Hepatocyte (in vitro differentiated cells): Measurements from ENCODE around the gene ZBTB20. TPM values are rescaled to one million over a fixed set of nuclear protein-coding genes. Genes with fewer than 3 reads are reported as not detected.

ENCODE experiments used
- DNase-seq: peaks from one replicate; pipeline ENCODE4 v3.0.0-alpha.2; 2016; ENCODE audit warnings: low spot score
- H2AFZ ChIP-seq: fragments of 200-600 bp; sonication (generic); 2 replicates; pipeline ENCODE4 v1.6.0; 2016; ENCODE audit warnings: antibody characterized with exemption, mild to moderate bottlenecking
- H3K27ac ChIP-seq: fragments of 200-600 bp; sonication (generic); 2 replicates; pipeline ENCODE4 v1.5.1; 2016; ENCODE audit warnings: mild to moderate bottlenecking
- H3K27me3 ChIP-seq: fragments of 200-600 bp; sonication (generic); 2 replicates; pipeline ENCODE4 v1.6.1; 2016
- H3K36me3 ChIP-seq: fragments of 200-600 bp; sonication (generic); replicated peaks from 2 replicates; pipeline ENCODE4 v1.5.1; 2016; ENCODE audit warnings: low read depth; ENCODE audit not compliant: insufficient read depth
- H3K4me1 ChIP-seq: fragments of 200-600 bp; sonication (generic); 2 replicates; pipeline ENCODE4 v1.5.1; 2016; ENCODE audit warnings: mild to moderate bottlenecking, moderate library complexity; ENCODE audit not compliant: insufficient read depth
- H3K4me2 ChIP-seq: fragments of 200-600 bp; sonication (generic); 2 replicates; pipeline ENCODE4 v1.6.0; 2016
- H3K4me3 ChIP-seq: fragments of 200-600 bp; sonication (generic); 2 replicates; pipeline ENCODE4 v1.5.1; 2016; ENCODE audit warnings: mild to moderate bottlenecking
- H3K79me2 ChIP-seq: fragments of 200-600 bp; sonication (generic); 2 replicates; pipeline ENCODE4 v1.6.0; 2017; ENCODE audit warnings: mild to moderate bottlenecking
- H3K9me2 ChIP-seq: fragments of 200-600 bp; sonication (generic); replicated peaks from 2 replicates; pipeline ENCODE4 v1.6.0; 2017; ENCODE audit warnings: mild to moderate bottlenecking; ENCODE audit not compliant: insufficient read depth
- H3K9me3 ChIP-seq: fragments of 200-600 bp; sonication (generic); 2 replicates; pipeline ENCODE4 v1.5.1; 2016; ENCODE audit warnings: low read depth, mild to moderate bottlenecking
- H4K20me1 ChIP-seq: fragments of 200-600 bp; sonication (generic); 2 replicates; pipeline ENCODE4 v1.6.0; 2016; ENCODE audit warnings: mild to moderate bottlenecking; ENCODE audit not compliant: insufficient read depth, poor library complexity, severe bottlenecking
- EZH2 ChIP-seq: fragments of 200-600 bp; sonication (generic); IDR thresholded peaks from 2 replicates; pipeline ENCODE4 v1.6.1; 2016; ENCODE audit warnings: antibody characterized with exemption, mild to moderate bottlenecking, borderline replicate concordance
- EZH2phosphoT487 ChIP-seq: fragments of 200-600 bp; sonication (generic); IDR thresholded peaks from one replicate; pipeline ENCODE4 v1.6.1; 2018; ENCODE audit warnings: antibody characterized with exemption, mild to moderate bottlenecking, low read depth, moderate library complexity; ENCODE audit not compliant: unreplicated experiment, severe bottlenecking
- WGBS: methylation state at CpG from one replicate; pipeline ENCODE4 v1.1.6; 2016; ENCODE audit warnings: low lambda C conversion rate; ENCODE audit errors: missing lambda C conversion rate; 5-methylcytosine and 5-hydroxymethylcytosine counted together
- polyA plus RNA-seq: library from polyadenylated mRNA; unstranded; fragments of >200 nt; fragmentation: Nextera tagmentation; extraction: Ambion mirVana; gene quantifications from 2 replicates; pipeline ENCODE4 v1.2.1, GENCODE V29; 2016
- total RNA-seq: library from RNA; depleted of rRNA; stranded (reverse); fragments of >200 nt; gene quantifications from 2 replicates; pipeline ENCODE4 v1.2.3, GENCODE V29; 2014
- TF ChIP-seq, protein P1 (sequence below): fragments of 200-600 bp; sonication (generic); IDR thresholded peaks from 2 replicates; pipeline ENCODE4 v1.5.1; 2016; ENCODE audit warnings: antibody characterized with exemption, mild to moderate bottlenecking; ENCODE audit not compliant: poor library complexity

Gene ZBTB20
- total and polyA plus RNA-seq, 2 experiments from 2014 or later = 25.8 to 28.0 TPM

DNA sequence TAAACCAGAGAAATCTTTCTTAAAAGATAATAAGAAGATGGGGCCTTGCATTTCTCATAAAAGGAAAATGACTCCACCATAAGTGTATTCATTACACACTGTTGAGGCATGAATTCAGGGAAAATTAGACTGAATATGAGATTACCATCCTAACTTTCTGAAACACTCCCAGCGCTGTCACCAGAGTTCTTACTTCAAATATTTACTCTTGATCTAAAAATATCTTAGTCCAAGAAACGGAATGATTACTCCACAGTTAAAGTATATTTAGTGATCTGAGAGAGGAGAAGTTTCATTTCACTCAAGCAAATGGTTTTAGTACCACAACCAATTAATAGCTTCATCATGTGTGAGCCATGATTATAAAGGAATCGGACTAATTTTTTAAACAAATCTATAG is 300.3 kb downstream of the ZBTB20 start:
- no peaks in the 10 kb centered on the region for H3K79me2 ChIP-seq
- DNase-seq = no peak
- H3K27ac ChIP-seq = peak overlapping the region; percentile 11
- H4K20me1 ChIP-seq = no peaks in the 10 kb centered on the region
- no peaks in the 10 kb centered on the region for H3K27me3 ChIP-seq
- H3K4me1 ChIP-seq = no peaks in the 10 kb centered on the region
- no peaks in the 10 kb centered on the region for H3K36me3 ChIP-seq
- H2AFZ ChIP-seq = no peak overlapping the region
- H3K9me3 ChIP-seq = no peaks in the 10 kb centered on the region
- no peaks in the 10 kb centered on the region for H3K9me2 ChIP-seq
- H3K4me3 ChIP-seq = no peak overlapping the region
- no peak overlapping the region for H3K4me2 ChIP-seq
- WGBS = 64% methylated on average over 3 of the region's 3 CpGs
- TF ChIP-seq EZH2phosphoT487 (no peak), EZH2 (no peak)
- TF ChIP-seq, protein P1, sequence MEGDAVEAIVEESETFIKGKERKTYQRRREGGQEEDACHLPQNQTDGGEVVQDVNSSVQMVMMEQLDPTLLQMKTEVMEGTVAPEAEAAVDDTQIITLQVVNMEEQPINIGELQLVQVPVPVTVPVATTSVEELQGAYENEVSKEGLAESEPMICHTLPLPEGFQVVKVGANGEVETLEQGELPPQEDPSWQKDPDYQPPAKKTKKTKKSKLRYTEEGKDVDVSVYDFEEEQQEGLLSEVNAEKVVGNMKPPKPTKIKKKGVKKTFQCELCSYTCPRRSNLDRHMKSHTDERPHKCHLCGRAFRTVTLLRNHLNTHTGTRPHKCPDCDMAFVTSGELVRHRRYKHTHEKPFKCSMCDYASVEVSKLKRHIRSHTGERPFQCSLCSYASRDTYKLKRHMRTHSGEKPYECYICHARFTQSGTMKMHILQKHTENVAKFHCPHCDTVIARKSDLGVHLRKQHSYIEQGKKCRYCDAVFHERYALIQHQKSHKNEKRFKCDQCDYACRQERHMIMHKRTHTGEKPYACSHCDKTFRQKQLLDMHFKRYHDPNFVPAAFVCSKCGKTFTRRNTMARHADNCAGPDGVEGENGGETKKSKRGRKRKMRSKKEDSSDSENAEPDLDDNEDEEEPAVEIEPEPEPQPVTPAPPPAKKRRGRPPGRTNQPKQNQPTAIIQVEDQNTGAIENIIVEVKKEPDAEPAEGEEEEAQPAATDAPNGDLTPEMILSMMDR = no peak

DNA sequence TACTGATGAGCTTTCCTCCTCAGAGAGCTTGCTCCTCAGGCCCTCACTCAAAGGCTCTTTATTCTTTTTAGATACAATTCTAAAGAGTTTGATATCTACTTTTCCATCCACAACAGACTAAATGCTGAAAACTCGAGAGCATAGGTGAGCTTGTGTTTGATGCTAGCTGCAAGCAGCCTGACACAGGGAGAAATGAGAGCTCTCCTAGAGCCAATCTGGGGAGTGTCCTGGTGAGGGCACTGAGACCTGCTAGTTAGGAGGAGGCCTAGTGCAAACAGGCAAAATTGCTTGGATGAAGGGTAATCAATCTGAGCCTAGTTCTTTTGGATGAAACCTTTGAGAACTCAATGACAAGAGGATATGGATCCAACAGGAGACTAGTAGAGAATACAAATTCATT is 300.8 kb downstream of the ZBTB20 start:
- no peak for TF ChIP-seq EZH2phosphoT487
- TF ChIP-seq, protein P1 = no peak
- no peak for TF ChIP-seq EZH2
- peak overlapping the region; percentile 11 for H3K27ac ChIP-seq

DNA sequence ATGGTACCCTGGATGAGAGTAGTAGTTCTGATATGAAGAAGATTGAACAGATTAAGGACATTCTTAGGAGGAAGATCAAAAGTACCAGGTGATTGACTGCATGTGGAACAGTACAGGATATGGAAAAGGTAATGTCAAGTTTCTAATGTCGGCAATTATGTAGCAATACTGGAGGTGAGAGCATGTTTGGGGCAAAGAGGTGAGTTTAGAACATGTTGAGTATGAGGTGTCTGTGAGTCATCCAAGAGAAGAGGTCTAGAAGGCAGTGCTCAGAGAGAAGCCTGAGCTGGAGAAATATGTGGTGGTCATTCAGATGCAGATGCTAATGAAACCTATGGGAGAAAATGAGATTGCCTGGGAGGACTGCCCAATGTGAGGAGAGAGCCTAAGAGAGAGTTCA is 305.6 kb downstream of the ZBTB20 start:
- Histone ChIP-seq H3K4me2 (no peak overlapping the region), H3K27ac (no peak overlapping the region), H3K9me3 (no peaks in the 10 kb centered on the region), H2AFZ (no peak overlapping the region), H3K4me3 (no peak overlapping the region), H3K79me2 (no peaks in the 10 kb centered on the region), H3K36me3 (no peaks in the 10 kb centered on the region), H3K4me1 (no peaks in the 10 kb centered on the region), H3K27me3 (no peaks in the 10 kb centered on the region), H3K9me2 (no peaks in the 10 kb centered on the region), H4K20me1 (no peaks in the 10 kb centered on the region)
- 95% methylated on average over 1 of the region's 1 CpG for WGBS
- TF ChIP-seq EZH2 (no peak), EZH2phosphoT487 (no peak)
- TF ChIP-seq, protein P1 = no peak
- DNase-seq = no peak

More for the DNA sequence above, 300.8 kb downstream of the ZBTB20 start:
- Histone ChIP-seq H3K4me2 (no peak overlapping the region), H3K27me3 (no peaks in the 10 kb centered on the region), H3K36me3 (no peaks in the 10 kb centered on the region), H3K4me3 (no peak overlapping the region), H4K20me1 (no peaks in the 10 kb centered on the region), H2AFZ (no peak overlapping the region), H3K4me1 (no peaks in the 10 kb centered on the region), H3K9me2 (no peaks in the 10 kb centered on the region), H3K9me3 (no peaks in the 10 kb centered on the region), H3K79me2 (no peaks in the 10 kb centered on the region)
- WGBS = 76% methylated on average over 1 of the region's 1 CpG
- DNase-seq = no peak

DNA sequence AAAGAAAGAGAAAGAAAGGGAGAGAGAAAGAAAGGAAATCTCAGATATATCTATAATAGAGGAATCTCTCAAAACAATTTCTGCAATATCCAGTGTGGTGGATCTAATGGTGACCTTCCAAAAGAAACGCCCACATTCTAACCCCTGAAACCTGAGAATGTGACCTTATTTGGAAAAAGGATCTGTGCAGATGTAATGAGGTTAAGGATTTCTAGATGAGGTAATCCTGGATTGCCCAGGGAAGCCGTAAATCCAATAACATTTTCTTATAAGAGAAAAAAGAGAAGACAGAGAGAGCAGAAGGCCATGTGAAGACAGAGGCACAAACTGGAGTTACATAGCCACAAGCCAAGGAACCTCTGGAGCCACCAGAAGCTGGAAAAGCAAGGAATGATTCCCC is 307.6 kb downstream of the ZBTB20 start:
- 76% methylated on average over 2 of the region's 2 CpGs for WGBS
- Histone ChIP-seq H4K20me1 (no peaks in the 10 kb centered on the region), H3K27me3 (no peaks in the 10 kb centered on the region), H3K79me2 (no peaks in the 10 kb centered on the region), H3K36me3 (no peaks in the 10 kb centered on the region), H2AFZ (no peak overlapping the region), H3K9me2 (no peaks in the 10 kb centered on the region), H3K4me2 (no peak overlapping the region), H3K9me3 (no peaks in the 10 kb centered on the region), H3K4me3 (no peak overlapping the region), H3K27ac (no peak overlapping the region), H3K4me1 (no peaks in the 10 kb centered on the region)
- TF ChIP-seq EZH2 (no peak), EZH2phosphoT487 (no peak)
- TF ChIP-seq, protein P1 = no peak
- no peak for DNase-seq
